SH-SY5Y (cell line): Measurements from ENCODE around the gene GUK1.

ENCODE experiments used
- GATA2 ChIP-seq: IDR thresholded peaks from 2 replicates; pipeline ENCODE4 v1.6.1; 2011; ENCODE audit warnings: mild to moderate bottlenecking, low read depth, low read length
- GATA3 ChIP-seq: IDR thresholded peaks from 2 replicates; pipeline ENCODE4 v1.6.1; 2011; ENCODE audit warnings: low read depth, mild to moderate bottlenecking, low read length, moderate library complexity

DNA sequence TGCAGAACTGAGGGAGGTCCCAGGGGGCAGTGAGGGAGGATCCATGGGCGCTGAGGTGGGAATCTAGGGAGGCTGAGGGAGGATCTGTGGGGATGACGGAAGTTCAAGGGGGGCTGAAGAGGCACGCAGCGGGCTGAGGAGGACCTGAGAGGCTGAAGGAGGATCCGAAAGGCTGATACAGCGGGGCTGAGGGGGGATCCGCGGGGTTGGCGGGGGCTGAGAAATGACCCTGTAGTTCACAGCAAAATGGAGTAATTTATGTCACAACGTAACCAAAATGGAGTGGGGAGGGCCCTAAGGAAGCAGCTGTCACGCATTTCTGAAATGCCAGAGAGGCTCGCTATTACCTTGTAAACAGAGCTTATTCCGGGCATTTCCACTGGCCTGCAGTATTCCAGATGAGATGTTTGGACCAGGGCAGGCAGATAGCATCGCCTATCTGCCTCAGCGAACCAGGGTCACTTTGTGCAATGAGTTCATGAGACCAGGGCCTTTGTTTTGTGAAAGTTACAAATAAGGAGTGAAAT lies 30.1 kb upstream of the GUK1 start:
- TF ChIP-seq GATA3 (no peak), GATA2 (peak; percentile 69)
